HG02870 (cell line): ENCODE measurements around the gene WDR49.
"Not testable (repeated sequence)": the region's sequence is repeated elsewhere in the genome, so short reads cannot be mapped to it uniquely, and the experiment has no call there.

Source experiments
- ATAC-seq: cut with Tn5 transposase; IDR thresholded peaks from one replicate; pipeline ENCODE4 v1.9.1; 2021; ENCODE audit warnings: mild to moderate bottlenecking, moderate library complexity; ENCODE audit not compliant: unreplicated experiment

The WDR49 gene

GRCh38 chr3:167615030-167615429 is 38.7 kb downstream of the WDR49 start:
- ATAC-seq = no peak

GRCh38 chr3:167614196-167614595 is 39.5 kb downstream of the WDR49 start:
- ATAC-seq = not testable (repeated sequence)

GRCh38 chr3:167611718-167612117 is 42.0 kb downstream of the WDR49 start:
- no peak for ATAC-seq

- no peak for ATAC-seq
These were observed 44.6 kb downstream of the WDR49 start for GRCh38 chr3:167609156-167609555.

- no peak for ATAC-seq
These were observed 46.9 kb downstream of the WDR49 start for GRCh38 chr3:167606836-167607235.

GRCh38 chr3:167605871-167606270 is 47.9 kb downstream of the WDR49 start:
- ATAC-seq = no peak

GRCh38 chr3:167602041-167602440 is 51.7 kb downstream of the WDR49 start:
- no peak for ATAC-seq

- no peak for ATAC-seq
These were observed 66.1 kb downstream of the WDR49 start for GRCh38 chr3:167587651-167588050.

GRCh38 chr3:167575000-167575600 is 78.6 kb downstream of the WDR49 start:
- no peak for ATAC-seq

- ATAC-seq = no peak
These were observed 80.8 kb downstream of the WDR49 start for GRCh38 chr3:167572991-167573390.

- no peak for ATAC-seq
These were observed 85.1 kb downstream of the WDR49 start for GRCh38 chr3:167568634-167569033.

GRCh38 chr3:167565489-167565888 is 88.3 kb downstream of the WDR49 start:
- no peak for ATAC-seq

GRCh38 chr3:167564612-167565011 is 89.1 kb downstream of the WDR49 start:
- no peak for ATAC-seq

- ATAC-seq = no peak
These were observed 93.8 kb downstream of the WDR49 start for GRCh38 chr3:167559924-167560323.

- ATAC-seq = no peak
These were observed 98.8 kb downstream of the WDR49 start for GRCh38 chr3:167554898-167555297.

GRCh38 chr3:167538081-167538480 is 115.7 kb downstream of the WDR49 start:
- no peak for ATAC-seq

- ATAC-seq = no peak
These were observed 132.8 kb downstream of the WDR49 start for GRCh38 chr3:167521006-167521355.

GRCh38 chr3:167520266-167521005 is 133.3 kb downstream of the WDR49 start:
- no peak for ATAC-seq

GRCh38 chr3:167507954-167508353 is 145.8 kb downstream of the WDR49 start:
- no peak for ATAC-seq

GRCh38 chr3:167502401-167502800 is 151.3 kb downstream of the WDR49 start:
- no peak for ATAC-seq

GRCh38 chr3:167501941-167502340 is 151.8 kb downstream of the WDR49 start:
- ATAC-seq = no peak

- no peak for ATAC-seq
These were observed 155.8 kb downstream of the WDR49 start for GRCh38 chr3:167497903-167498302.

GRCh38 chr3:167493244-167493643 is 160.5 kb downstream of the WDR49 start:
- ATAC-seq = no peak
